Astrocyte (in vitro differentiated cells and primary cell): ENCODE data around the gene MYPOP. TPM values are rescaled to one million over a fixed set of nuclear protein-coding genes. Genes with fewer than 3 reads are reported as not detected.

Source experiments
- DNase-seq: peaks from one replicate; pipeline ENCODE4 v3.0.0-alpha.2; 2010; ENCODE audit warnings: low read depth
- FAIRE-seq: peaks from 2 replicates; lab custom pipeline; 2011; peaks lifted over from hg19 to GRCh38; lab: Jason Lieb, UNC
- H2AFZ ChIP-seq: 2 replicates; pipeline ENCODE4 v1.6.0; 2012; ENCODE audit warnings: low read depth, low read length, inconsistent platforms
- H3K27ac ChIP-seq: 2 replicates; pipeline ENCODE4 v1.5.1; 2011; ENCODE audit warnings: low read depth, low read length, inconsistent platforms
- H3K27me3 ChIP-seq: 2 replicates; pipeline ENCODE4 v1.6.0; 2011; ENCODE audit warnings: low read length, inconsistent platforms; ENCODE audit not compliant: insufficient read depth
- H3K36me3 ChIP-seq: 2 replicates; pipeline ENCODE4 v1.5.1; 2011; ENCODE audit warnings: low read length, inconsistent platforms; ENCODE audit not compliant: insufficient read depth
- H3K4me1 ChIP-seq: 2 replicates; pipeline ENCODE4 v1.5.1; 2011; ENCODE audit warnings: low read length, inconsistent platforms; ENCODE audit not compliant: insufficient read depth
- H3K4me2 ChIP-seq: 2 replicates; pipeline ENCODE4 v1.6.0; 2012; ENCODE audit warnings: low read length, inconsistent platforms
- H3K4me3 ChIP-seq: 2 replicates; pipeline ENCODE4 v1.5.1; 2011; ENCODE audit warnings: low read depth, mild to moderate bottlenecking, low read length, inconsistent platforms; ENCODE audit not compliant: insufficient read depth
- H3K79me2 ChIP-seq: 2 replicates; pipeline ENCODE4 v1.6.0; 2012; ENCODE audit warnings: mild to moderate bottlenecking, low read length, inconsistent platforms; ENCODE audit not compliant: insufficient read depth
- H3K9ac ChIP-seq: 2 replicates; pipeline ENCODE4 v1.6.0; 2012; ENCODE audit warnings: mild to moderate bottlenecking, low read length, inconsistent platforms
- H3K9me3 ChIP-seq: 2 replicates; pipeline ENCODE4 v1.5.1; 2012; ENCODE audit warnings: low read depth, mild to moderate bottlenecking, low read length, inconsistent platforms; ENCODE audit not compliant: insufficient read depth
- H4K20me1 ChIP-seq: 2 replicates; pipeline ENCODE4 v1.6.0; 2012; ENCODE audit warnings: low read length, inconsistent platforms; ENCODE audit not compliant: insufficient read depth
- H3K27ac Mint-ChIP-seq: one replicate; pipeline ENCODE4 v1.8.0; 2021; ENCODE audit warnings: mild to moderate bottlenecking, mixed read lengths; ENCODE audit not compliant: unreplicated experiment
- H3K27me3 Mint-ChIP-seq: one replicate; pipeline ENCODE4 v1.8.0; 2021; ENCODE audit warnings: low read depth, mixed read lengths; ENCODE audit not compliant: unreplicated experiment
- H3K36me3 Mint-ChIP-seq: one replicate; pipeline ENCODE4 v1.8.0; 2021; ENCODE audit warnings: low read depth, mixed read lengths; ENCODE audit not compliant: unreplicated experiment
- H3K4me1 Mint-ChIP-seq: one replicate; pipeline ENCODE4 v1.8.0; 2021; ENCODE audit warnings: low read depth, mixed read lengths; ENCODE audit not compliant: unreplicated experiment
- H3K4me3 Mint-ChIP-seq: one replicate; pipeline ENCODE4 v1.8.0; 2021; ENCODE audit warnings: mild to moderate bottlenecking, moderate library complexity, mixed read lengths; ENCODE audit not compliant: unreplicated experiment
- H3K9me3 Mint-ChIP-seq: one replicate; pipeline ENCODE4 v1.8.0; 2021; ENCODE audit warnings: mild to moderate bottlenecking, mixed read lengths; ENCODE audit not compliant: unreplicated experiment
- EZH2 ChIP-seq: IDR thresholded peaks from 2 replicates; pipeline ENCODE4 v1.6.1; 2012; ENCODE audit warnings: mild to moderate bottlenecking, low read length, inconsistent platforms; ENCODE audit not compliant: insufficient read depth
- total RNA-seq: library from RNA; stranded (reverse); gene quantifications from 2 replicates; pipeline ENCODE4 v1.2.1, GENCODE V29; 2021
- TF ChIP-seq, protein P1 (sequence below): IDR thresholded peaks from 2 replicates; pipeline ENCODE4 v1.5.1; 2011; ENCODE audit warnings: low read depth, mild to moderate bottlenecking, inconsistent platforms, low read length, moderate library complexity; ENCODE audit not compliant: insufficient read depth

The MYPOP gene
- total RNA-seq, 1 donor from 2014 or later = 11.0 TPM

DNA sequence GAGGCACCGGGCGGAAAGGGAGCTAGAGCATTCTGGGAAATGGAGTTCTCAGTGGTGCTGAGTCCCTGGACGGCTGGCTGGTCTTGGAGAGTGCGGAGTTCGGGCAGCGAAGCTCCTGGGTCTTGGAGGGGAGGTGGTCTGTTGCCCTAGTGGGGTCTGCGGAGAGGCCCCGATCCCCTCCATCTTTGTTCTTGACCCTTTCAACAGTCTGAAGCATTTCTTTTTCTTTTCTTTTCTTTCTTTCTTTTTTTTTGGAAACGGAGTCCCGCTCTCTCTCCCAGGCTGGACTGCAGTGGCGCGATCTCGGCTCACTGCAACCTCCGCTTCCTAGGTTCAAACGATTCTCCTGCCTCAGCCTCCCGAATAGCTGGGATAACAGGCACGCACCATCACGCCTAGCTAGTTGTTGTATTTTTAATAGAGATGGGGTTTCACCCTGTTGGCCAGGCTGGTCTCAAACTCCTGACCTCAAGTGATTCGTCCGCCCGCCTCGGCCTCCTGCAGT lies 39.0 kb downstream of the MYPOP start:
- Mint-ChIP-seq H3K27me3 (peaks cover 25% of the 10 kb centered on the region), H3K9me3 (no peaks in the 10 kb centered on the region), H3K4me3 (peak overlapping the region; percentile 90), H3K27ac (peak overlapping the region; percentile 97), H3K36me3 (no peaks in the 10 kb centered on the region), H3K4me1 (peaks cover 2% of the 10 kb centered on the region)
- peaks cover 3% of the 10 kb centered on the region for H3K4me1 ChIP-seq
- peak overlapping the region; percentile 72 for H2AFZ ChIP-seq
- H3K4me2 ChIP-seq = peak overlapping the region; percentile 77
- peaks cover 42% of the 10 kb centered on the region for H3K79me2 ChIP-seq
- peaks cover 8% of the 10 kb centered on the region for H3K36me3 ChIP-seq
- no peaks in the 10 kb centered on the region for H3K9me3 ChIP-seq
- H3K9ac ChIP-seq = peak overlapping the region; percentile 17
- H3K27me3 ChIP-seq = peaks cover 33% of the 10 kb centered on the region
- peak overlapping the region; percentile 24 for H3K4me3 ChIP-seq
- no peak overlapping the region for H3K27ac ChIP-seq
- DNase-seq (no peak), FAIRE-seq (no peak)
- peaks cover 8% of the 10 kb centered on the region for H4K20me1 ChIP-seq
- TF ChIP-seq EZH2 = no peak
- TF ChIP-seq, protein P1, sequence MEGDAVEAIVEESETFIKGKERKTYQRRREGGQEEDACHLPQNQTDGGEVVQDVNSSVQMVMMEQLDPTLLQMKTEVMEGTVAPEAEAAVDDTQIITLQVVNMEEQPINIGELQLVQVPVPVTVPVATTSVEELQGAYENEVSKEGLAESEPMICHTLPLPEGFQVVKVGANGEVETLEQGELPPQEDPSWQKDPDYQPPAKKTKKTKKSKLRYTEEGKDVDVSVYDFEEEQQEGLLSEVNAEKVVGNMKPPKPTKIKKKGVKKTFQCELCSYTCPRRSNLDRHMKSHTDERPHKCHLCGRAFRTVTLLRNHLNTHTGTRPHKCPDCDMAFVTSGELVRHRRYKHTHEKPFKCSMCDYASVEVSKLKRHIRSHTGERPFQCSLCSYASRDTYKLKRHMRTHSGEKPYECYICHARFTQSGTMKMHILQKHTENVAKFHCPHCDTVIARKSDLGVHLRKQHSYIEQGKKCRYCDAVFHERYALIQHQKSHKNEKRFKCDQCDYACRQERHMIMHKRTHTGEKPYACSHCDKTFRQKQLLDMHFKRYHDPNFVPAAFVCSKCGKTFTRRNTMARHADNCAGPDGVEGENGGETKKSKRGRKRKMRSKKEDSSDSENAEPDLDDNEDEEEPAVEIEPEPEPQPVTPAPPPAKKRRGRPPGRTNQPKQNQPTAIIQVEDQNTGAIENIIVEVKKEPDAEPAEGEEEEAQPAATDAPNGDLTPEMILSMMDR = no peak

DNA sequence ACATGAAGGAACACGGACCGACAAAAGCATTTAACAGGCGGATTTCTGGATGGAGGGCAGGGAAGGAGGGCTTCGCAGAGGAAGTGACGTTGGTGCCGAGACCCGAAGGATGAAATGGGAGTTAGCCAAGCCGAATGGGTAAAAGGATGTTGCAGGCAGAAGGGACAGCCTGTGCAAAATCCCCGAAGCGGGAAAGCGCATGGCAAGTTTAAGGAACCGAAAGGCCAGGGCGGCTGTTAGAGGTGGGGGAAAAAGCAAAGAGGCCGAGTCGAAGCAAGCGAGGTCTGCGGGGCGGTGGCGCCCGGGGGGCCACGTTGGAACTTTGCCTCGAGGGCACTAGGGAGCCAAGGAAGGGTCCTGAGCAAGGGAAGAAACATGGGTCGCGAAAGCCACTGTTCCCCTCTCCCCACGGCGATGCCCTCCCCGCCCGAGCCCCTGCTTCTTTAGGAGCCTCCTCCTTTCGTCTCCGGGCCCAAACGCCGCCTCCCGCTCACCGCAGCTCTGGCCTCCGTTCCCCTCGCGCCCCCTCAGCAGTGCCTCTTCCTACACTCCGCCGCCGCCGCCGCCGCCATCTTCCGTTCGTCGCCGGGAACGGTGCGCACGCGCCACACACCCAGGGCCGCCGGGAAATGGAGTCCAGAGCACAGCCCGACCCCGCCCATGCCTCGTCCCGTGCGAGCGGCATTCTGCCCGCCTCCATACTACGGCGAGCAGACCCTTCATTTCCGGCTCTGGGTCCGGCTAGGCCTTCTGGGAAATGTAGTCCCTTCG lies 39.7 kb downstream of the MYPOP start, which contains the start of gene SYMPK:
Gene SYMPK, minus strand, starts transcription at position 584 of the 771 bp plus-strand sequence. CDS start 8,652 bp downstream, outside the sequence.
- H3K4me3 ChIP-seq = peak within 1 kb of the TSS; percentile 94
- DNase-seq (peak; percentile 93), FAIRE-seq (peak; percentile 50)
- H3K4me2 ChIP-seq = peak within 1 kb of the TSS; percentile 95
- peak within 1 kb of the TSS; percentile 94 for H3K27ac ChIP-seq
- TF ChIP-seq, protein P1 = no peak
- H3K27me3 ChIP-seq = peaks cover 33% of the 10 kb centered on the region
- peaks cover 8% of the 10 kb centered on the region for H3K36me3 ChIP-seq
- peaks cover 48% of the 10 kb centered on the region for H3K79me2 ChIP-seq
- H3K27ac Mint-ChIP-seq = peak within 1 kb of the TSS; percentile 97
- peaks cover 2% of the 10 kb centered on the region for H3K4me1 Mint-ChIP-seq
- H3K9ac ChIP-seq = peak within 1 kb of the TSS; percentile 93
- no peaks in the 10 kb centered on the region for H3K9me3 Mint-ChIP-seq
- peaks cover 25% of the 10 kb centered on the region for H3K27me3 Mint-ChIP-seq
- H2AFZ ChIP-seq = peak within 1 kb of the TSS; percentile 88
- peaks cover 4% of the 10 kb centered on the region for H3K36me3 Mint-ChIP-seq
- H3K4me1 ChIP-seq = peaks cover 3% of the 10 kb centered on the region
- peak within 1 kb of the TSS; percentile 90 for H3K4me3 Mint-ChIP-seq
- H3K9me3 ChIP-seq = no peaks in the 10 kb centered on the region
- H4K20me1 ChIP-seq = peaks cover 13% of the 10 kb centered on the region

DNA sequence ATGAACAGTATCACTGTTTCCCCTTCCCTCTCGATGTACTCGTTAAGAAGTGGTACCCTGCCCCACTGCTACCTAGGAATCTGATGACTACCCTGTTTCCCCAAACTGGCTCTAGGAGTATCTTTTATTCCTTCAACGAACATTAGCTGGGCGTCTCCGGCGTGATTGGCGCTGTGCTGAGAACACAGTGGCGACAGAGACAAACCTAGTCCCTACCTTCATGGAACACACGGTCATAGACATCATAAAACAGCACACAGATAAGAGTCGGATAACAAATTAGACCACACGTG lies 40.2 kb downstream of the MYPOP start:
- Mint-ChIP-seq H3K4me3 (peak overlapping the region; percentile 90), H3K4me1 (peaks cover 2% of the 10 kb centered on the region), H3K9me3 (no peaks in the 10 kb centered on the region), H3K36me3 (peaks cover 4% of the 10 kb centered on the region), H3K27me3 (peaks cover 25% of the 10 kb centered on the region), H3K27ac (peak overlapping the region; percentile 97)
- FAIRE-seq (no peak), DNase-seq (no peak)
- Histone ChIP-seq H3K9me3 (no peaks in the 10 kb centered on the region), H3K9ac (peak overlapping the region; percentile 93), H3K36me3 (peaks cover 8% of the 10 kb centered on the region), H3K4me3 (peak overlapping the region; percentile 94), H4K20me1 (peaks cover 13% of the 10 kb centered on the region), H3K27ac (peak overlapping the region; percentile 94), H3K4me1 (peaks cover 3% of the 10 kb centered on the region), H2AFZ (peak overlapping the region; percentile 88), H3K4me2 (peak overlapping the region; percentile 95), H3K27me3 (peaks cover 33% of the 10 kb centered on the region), H3K79me2 (peaks cover 48% of the 10 kb centered on the region)
- no peak for TF ChIP-seq EZH2
- TF ChIP-seq, protein P1 = no peak
